ENCODE data around the gene RPAP2. TPM values are rescaled to one million over a fixed set of nuclear protein-coding genes. Genes with fewer than 3 reads are reported as not detected.

The RPAP2 gene
- total and polyA plus RNA-seq, 2 donors (not counting 3 experiments of a cell fraction or from before 2014, with no cell fraction given), result 4.3 to 24.9 TPM

- POLR2A ChIA-PET, result no interaction called here
- Histone ChIP-seq H3K9me3 (replicated peaks; ENCODE audit: control insufficient read depth, insufficient read depth, low read length) (no peaks in the 10 kb centered on the region), H4K20me1 (replicated peaks; ENCODE audit: control insufficient read depth, extremely low read depth, insufficient read depth, low read length) (no peaks in the 10 kb centered on the region), H2AFZ (ENCODE audit: low read depth, low read length) (no peak overlapping the region), H3K27me3 (ENCODE audit: control insufficient read depth in 2 of 2, insufficient read depth in 2 of 2, low read length in 2 of 2) (no peaks in the 10 kb centered on the region), H3K4me2 (ENCODE audit: insufficient read depth, low read length) (no peak overlapping the region), H3K4me1 (ENCODE audit: control insufficient read depth, extremely low read depth, insufficient read depth, low read length) (peaks cover 4% of the 10 kb centered on the region), H3K4me3 (replicated peaks in 1 of 3; ENCODE audit: insufficient read depth in 1 of 3, low read depth in 1 of 3, low read length in 3 of 3) (no peak overlapping the region), H3K36me3 (ENCODE audit: control insufficient read depth in 2 of 2, extremely low read depth in 1 of 2, insufficient read depth in 2 of 2, low read length in 2 of 2) (no peaks in the 10 kb centered on the region), H3K9ac (replicated peaks; ENCODE audit: extremely low read depth, insufficient read depth, low read length) (no peak overlapping the region), H3K79me2 (ENCODE audit: control insufficient read depth, insufficient read depth, low read length) (no peaks in the 10 kb centered on the region), H3K27ac (ENCODE audit: insufficient read depth, low read depth, low read length) (no peak overlapping the region), H3K9me1 (replicated peaks; ENCODE audit: control insufficient read depth, extremely low read depth, insufficient read depth, low read length) (no peaks in the 10 kb centered on the region)
- FAIRE-seq (no peak), DNase-seq (ENCODE audit: low read depth, low spot score) (no peak)
- CTCF ChIA-PET, result no interaction called here
- intact Hi-C loops (cut with micrococcal nuclease), result no loop called here
- dilution Hi-C loops (cut with MboI; ENCODE audit: extremely low pct_ligation_motif_present, low sequenced_read_pairs), result no loop called here
- no TSS peak for BruUV-seq (replicated peaks)
- no peak for TF ChIP-seq MAX (IDR thresholded peaks at IDR 0.05; ENCODE audit: insufficient read depth, insufficient read length)
- no peak for TF ChIP-seq CTCF (IDR thresholded peaks at IDR 0.05; ENCODE audit: extremely low read depth in 1 of 2, insufficient read depth in 1 of 2, low read depth in 1 of 2, low read length in 2 of 2)
- TF ChIP-seq EZH2 (IDR thresholded peaks at IDR 0.05; ENCODE audit: borderline replicate concordance, low read depth, low read length, severe bottlenecking), result no peak
Observed at GRCh38 chr1:92439291-92439690, 140.4 kb downstream of the RPAP2 start.

DNA sequence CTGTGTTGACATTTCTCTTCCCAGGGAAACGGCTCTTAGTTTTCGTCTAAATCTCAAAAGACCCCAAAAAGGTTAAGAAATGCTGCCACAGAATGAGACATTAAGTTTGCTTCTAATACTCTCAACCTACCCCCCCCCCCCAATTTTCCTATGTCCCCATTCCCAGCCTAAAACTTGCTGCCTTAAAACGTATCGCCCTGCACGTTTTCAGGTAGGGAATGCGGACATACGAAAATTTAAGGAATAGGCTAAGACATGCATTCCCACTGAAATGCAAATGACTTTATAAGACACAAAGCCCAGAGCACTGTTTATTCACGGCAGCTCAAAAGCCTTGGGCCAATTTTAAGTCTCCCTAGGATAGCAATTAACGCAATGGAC is 142.4 kb downstream of the RPAP2 start:
- H3K9me3 ChIP-seq (replicated peaks; ENCODE audit: control insufficient read depth, insufficient read depth, low read length), result no peaks in the 10 kb centered on the region
- H3K4me1 ChIP-seq (ENCODE audit: control insufficient read depth, extremely low read depth, insufficient read depth, low read length), result peaks cover 7% of the 10 kb centered on the region
- no peak for TF ChIP-seq MAX (IDR thresholded peaks at IDR 0.05; ENCODE audit: insufficient read depth, insufficient read length)
- DNase-seq (ENCODE audit: low read depth, low spot score) (no peak), FAIRE-seq (no peak)
- POLR2A ChIA-PET, result no interaction called here
- dilution Hi-C loops (cut with MboI; ENCODE audit: extremely low pct_ligation_motif_present, low sequenced_read_pairs), result no loop called here
- intact Hi-C loops (cut with micrococcal nuclease), result no loop called here
- H3K79me2 ChIP-seq (ENCODE audit: control insufficient read depth, insufficient read depth, low read length), result no peaks in the 10 kb centered on the region
- peaks cover 0 to under 1% of the 10 kb centered on the region in 2 experiments for H3K27me3 ChIP-seq (ENCODE audit: control insufficient read depth in 2 of 2, insufficient read depth in 2 of 2, low read length in 2 of 2)
- no peak overlapping the region for H3K4me2 ChIP-seq (ENCODE audit: insufficient read depth, low read length)
- H3K9me1 ChIP-seq (replicated peaks; ENCODE audit: control insufficient read depth, extremely low read depth, insufficient read depth, low read length), result no peaks in the 10 kb centered on the region
- H3K9ac ChIP-seq (replicated peaks; ENCODE audit: extremely low read depth, insufficient read depth, low read length), result no peak overlapping the region
- H3K27ac ChIP-seq (ENCODE audit: insufficient read depth, low read depth, low read length), result no peak overlapping the region
- H4K20me1 ChIP-seq (replicated peaks; ENCODE audit: control insufficient read depth, extremely low read depth, insufficient read depth, low read length), result no peaks in the 10 kb centered on the region
- no peaks in the 10 kb centered on the region for H3K36me3 ChIP-seq (ENCODE audit: control insufficient read depth in 2 of 2, extremely low read depth in 1 of 2, insufficient read depth in 2 of 2, low read length in 2 of 2)
- BruUV-seq (replicated peaks), result no TSS peak
- H3K4me3 ChIP-seq (replicated peaks in 1 of 3; ENCODE audit: insufficient read depth in 1 of 3, low read depth in 1 of 3, low read length in 3 of 3), result no peak overlapping the region
- no peak overlapping the region for H2AFZ ChIP-seq (ENCODE audit: low read depth, low read length)
- CTCF ChIA-PET, result no interaction called here

All from endothelial cell of umbilical vein (primary cell).